Mucosa of descending colon (tissue), 3 donors: ENCODE data around the gene DGAT2. TPM values are rescaled to one million over a fixed set of nuclear protein-coding genes. Genes with fewer than 3 reads are reported as not detected.

Experiments
- ATAC-seq: fragments of 200-7000 bp; cut with Tn5 transposase; one replicate; pipeline ENCODE4 v1.9.1; 2020; ENCODE audit warnings: mild to moderate bottlenecking, moderate library complexity
- DNase-seq, 3 donors: peaks; one replicate each; pipeline ENCODE4 v3.0.0-alpha.2; 2020
- H3K36me3 ChIP-seq: fragments of 200-600 bp; one replicate; pipeline ENCODE4 v1.8.0; 2021; ENCODE audit warnings: low read depth, mild to moderate bottlenecking
- H3K4me1 ChIP-seq: fragments of 200-600 bp; one replicate; pipeline ENCODE4 v1.8.0; 2021; ENCODE audit warnings: low read depth, mild to moderate bottlenecking
- H3K4me3 ChIP-seq: fragments of 200-600 bp; one replicate; pipeline ENCODE4 v1.8.0; 2021; ENCODE audit warnings: mild to moderate bottlenecking
- H3K9me3 ChIP-seq: fragments of 200-600 bp; one replicate; pipeline ENCODE4 v1.8.0; 2021; ENCODE audit warnings: mild to moderate bottlenecking
- intact Hi-C, 2 donors: fragments of 100-400 bp; cut with DNase I in 1 of 2; cut with micrococcal nuclease in 1 of 2; formaldehyde crosslinking; loops; one replicate each; pipeline versions ENCODE4 v1.11.0 to v1.11.1; 2022; cut with DNase I, micrococcal nuclease
- total RNA-seq, 3 donors: library from RNA; stranded (reverse); fragmentation: NEBNext Ultra II Directional in 2 of 3; extraction: Animal tissue kit (Norgen Biotek cat#: 25700) in 2 of 3; gene quantifications; one replicate each; pipeline versions ENCODE4 v1.2.1 to v1.2.4, GENCODE V29; 2021 to 2023
- TF ChIP-seq, protein P1 (sequence below): fragments of 200-600 bp; IDR thresholded peaks from one replicate; pipeline ENCODE4 v1.8.0; 2022; ENCODE audit warnings: antibody characterized with exemption, mild to moderate bottlenecking
- donor health status: DM: no; HTN: no; CAD: no; lungs with moderate emphysema.
- donor health status: DM: no; HTN: no; CAD: no.
- donor health status: DM: no; HTN: yes; CAD: no.

Gene DGAT2
- total RNA-seq, 3 donors from 2014 or later = 3.4 to 4.2 (median 3.5) TPM

DNA sequence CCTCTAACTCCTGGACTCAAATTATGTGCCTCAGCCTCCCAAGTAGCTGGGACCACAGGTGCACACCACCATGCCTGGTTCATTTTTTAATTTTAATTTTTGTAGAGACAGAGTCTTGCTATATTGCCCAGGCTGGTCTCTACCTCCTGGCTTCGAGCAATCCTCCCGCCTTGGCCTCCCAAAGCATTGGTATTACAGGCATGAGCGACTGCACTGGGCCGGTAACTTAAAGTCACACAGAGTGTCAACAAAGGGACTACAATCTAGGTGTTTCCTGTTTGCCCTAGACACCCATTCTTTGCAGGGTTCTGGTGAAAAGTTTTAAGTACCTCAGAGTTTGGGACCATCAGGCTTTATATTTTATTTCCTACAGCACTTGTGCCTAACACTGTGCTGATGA lies 54.8 kb downstream of the DGAT2 start:
- TF ChIP-seq, protein P1, sequence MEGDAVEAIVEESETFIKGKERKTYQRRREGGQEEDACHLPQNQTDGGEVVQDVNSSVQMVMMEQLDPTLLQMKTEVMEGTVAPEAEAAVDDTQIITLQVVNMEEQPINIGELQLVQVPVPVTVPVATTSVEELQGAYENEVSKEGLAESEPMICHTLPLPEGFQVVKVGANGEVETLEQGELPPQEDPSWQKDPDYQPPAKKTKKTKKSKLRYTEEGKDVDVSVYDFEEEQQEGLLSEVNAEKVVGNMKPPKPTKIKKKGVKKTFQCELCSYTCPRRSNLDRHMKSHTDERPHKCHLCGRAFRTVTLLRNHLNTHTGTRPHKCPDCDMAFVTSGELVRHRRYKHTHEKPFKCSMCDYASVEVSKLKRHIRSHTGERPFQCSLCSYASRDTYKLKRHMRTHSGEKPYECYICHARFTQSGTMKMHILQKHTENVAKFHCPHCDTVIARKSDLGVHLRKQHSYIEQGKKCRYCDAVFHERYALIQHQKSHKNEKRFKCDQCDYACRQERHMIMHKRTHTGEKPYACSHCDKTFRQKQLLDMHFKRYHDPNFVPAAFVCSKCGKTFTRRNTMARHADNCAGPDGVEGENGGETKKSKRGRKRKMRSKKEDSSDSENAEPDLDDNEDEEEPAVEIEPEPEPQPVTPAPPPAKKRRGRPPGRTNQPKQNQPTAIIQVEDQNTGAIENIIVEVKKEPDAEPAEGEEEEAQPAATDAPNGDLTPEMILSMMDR = no peak

DNA sequence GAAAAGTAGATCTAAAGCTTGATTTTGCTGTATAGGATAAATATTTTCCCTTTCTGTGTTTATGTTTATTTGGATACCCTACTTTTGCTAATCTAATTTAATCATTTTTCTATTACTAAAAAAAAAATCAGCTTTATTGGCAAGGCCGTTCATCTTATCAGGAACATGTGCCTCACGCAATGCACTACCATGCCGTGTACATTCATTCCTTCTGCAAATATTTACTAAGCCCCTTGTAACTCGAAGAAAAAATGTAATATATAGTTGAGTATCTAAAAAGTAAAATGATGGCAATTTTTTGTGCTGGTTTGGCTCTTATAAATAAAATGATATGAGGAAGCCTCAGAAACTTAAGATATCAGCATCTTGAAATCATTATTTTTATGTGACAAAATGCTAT lies 55.4 kb downstream of the DGAT2 start:
- intact Hi-C loops = no loop called here
- H3K4me1 ChIP-seq = peaks cover 6% of the 10 kb centered on the region
- H3K36me3 ChIP-seq = no peaks in the 10 kb centered on the region
- H3K9me3 ChIP-seq = no peaks in the 10 kb centered on the region
- H3K4me3 ChIP-seq = no peak overlapping the region
- ATAC-seq (no peak), DNase-seq (no peak)
- TF ChIP-seq, protein P1 = no peak

More for the DNA sequence above, 54.8 kb downstream of the DGAT2 start:
- no peak overlapping the region for H3K4me3 ChIP-seq
- H3K36me3 ChIP-seq = no peaks in the 10 kb centered on the region
- intact Hi-C loops = no loop called here
- peaks cover 6% of the 10 kb centered on the region for H3K4me1 ChIP-seq
- H3K9me3 ChIP-seq = no peaks in the 10 kb centered on the region
- ATAC-seq (peak; percentile 53), DNase-seq (no peak)

DNA sequence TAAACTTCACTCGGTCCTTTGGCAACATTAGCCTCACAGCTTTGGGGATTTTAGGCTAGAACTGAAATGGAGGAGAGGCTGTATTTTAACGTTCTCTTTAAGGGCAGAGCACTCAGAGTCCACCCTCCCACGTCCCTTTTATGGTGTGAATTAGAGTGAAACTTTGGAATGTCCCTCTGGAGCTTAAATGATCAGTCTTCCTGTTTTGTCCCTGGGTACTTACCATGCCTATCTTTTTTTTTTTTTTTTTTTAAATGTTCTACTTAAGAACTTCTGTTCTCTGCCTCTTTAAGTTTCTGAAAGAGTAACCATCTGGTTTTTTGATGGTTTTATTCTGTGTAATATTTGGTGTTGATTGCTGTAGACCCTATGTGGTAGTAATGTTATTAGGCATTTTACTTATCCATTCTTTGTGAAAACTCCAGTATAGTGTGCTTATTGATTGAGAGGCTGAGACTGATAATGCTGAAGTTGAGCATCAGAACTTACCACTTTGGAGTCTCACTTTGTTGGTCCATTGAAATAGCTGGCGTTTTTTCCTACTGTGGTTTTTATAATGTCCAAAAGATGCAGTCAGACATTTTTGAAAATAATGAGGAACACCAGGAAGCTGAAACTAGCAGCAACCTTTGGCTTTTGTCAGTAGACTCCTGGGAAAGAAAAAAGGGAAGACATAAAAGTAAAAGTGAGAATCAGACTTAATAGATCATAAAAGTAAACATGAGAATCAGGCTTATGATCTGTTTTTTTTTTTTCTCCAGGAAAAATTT lies 58.1 kb downstream of the DGAT2 start:
- Histone ChIP-seq H3K4me1 (peaks cover 6% of the 10 kb centered on the region), H3K36me3 (no peaks in the 10 kb centered on the region), H3K9me3 (no peaks in the 10 kb centered on the region), H3K4me3 (no peak overlapping the region)
- DNase-seq (no peak), ATAC-seq (peak; percentile 60)
- TF ChIP-seq, protein P1 = no peak
- intact Hi-C loops = no loop called here

DNA sequence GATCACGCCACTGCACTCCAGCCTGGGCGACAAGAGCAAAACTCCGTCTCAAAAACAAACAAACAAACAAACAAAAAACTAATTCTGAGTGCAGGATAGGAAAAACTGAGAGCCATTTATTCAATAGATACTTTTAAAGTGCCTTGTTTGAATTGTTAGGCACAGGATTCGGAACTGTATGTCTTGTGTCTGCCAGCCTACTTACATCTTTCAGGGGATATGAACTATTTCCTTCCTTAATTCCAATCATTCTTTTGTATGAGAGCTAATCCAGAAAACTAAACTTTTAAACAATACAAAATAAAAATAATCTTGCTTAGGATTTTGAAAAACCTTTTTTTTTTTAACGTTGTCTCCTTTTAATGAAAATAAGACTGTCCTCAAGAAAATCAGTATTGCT lies 59.0 kb downstream of the DGAT2 start:
- Histone ChIP-seq H3K4me3 (no peak overlapping the region), H3K36me3 (no peaks in the 10 kb centered on the region), H3K4me1 (peaks cover 6% of the 10 kb centered on the region), H3K9me3 (no peaks in the 10 kb centered on the region)
- no peak for DNase-seq
- intact Hi-C loops = no loop called here
- ATAC-seq = no peak
- TF ChIP-seq, protein P1 = no peak

DNA sequence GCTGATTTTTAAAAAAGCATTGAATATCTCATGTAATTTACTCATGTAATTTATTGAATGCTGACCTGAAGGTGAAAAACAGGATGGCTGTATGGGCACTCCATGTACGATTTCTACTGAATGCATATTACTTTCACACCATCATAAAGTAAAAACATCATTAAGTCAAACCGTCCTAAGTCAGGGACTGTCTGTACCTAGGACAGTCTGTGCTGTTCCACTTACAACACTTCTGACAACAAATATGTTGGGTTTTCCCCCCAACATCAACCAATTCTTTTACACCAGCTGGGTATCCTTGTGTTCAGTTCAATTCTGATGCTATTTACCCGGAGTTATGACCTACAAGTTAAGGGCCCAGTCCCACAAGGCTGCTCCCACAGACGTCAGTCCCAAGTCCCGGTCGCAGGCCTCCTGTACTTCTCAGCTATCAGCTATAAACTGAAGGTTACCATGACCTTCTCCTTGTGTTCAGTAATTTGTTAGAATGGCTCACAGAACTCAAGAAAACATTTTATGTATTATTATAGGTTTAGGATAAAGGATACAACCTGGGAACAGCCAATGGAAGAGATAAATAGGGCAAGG lies 63.4 kb downstream of the DGAT2 start:
- TF ChIP-seq, protein P1 = no peak
- H3K4me1 ChIP-seq = no peaks in the 10 kb centered on the region
- intact Hi-C loops = no loop called here
- no peak for ATAC-seq
- no peaks in the 10 kb centered on the region for H3K36me3 ChIP-seq
- no peak overlapping the region for H3K4me3 ChIP-seq
- DNase-seq = no peak
- H3K9me3 ChIP-seq = no peaks in the 10 kb centered on the region
